ENCODE data around the gene USP7.

GRCh38 chr16:8948069-8948593, 15.6 kb downstream of the USP7 start:
- TF ChIP-seq MXI1 (IDR thresholded peaks at IDR 0.05; ENCODE audit: low read depth, low read length) (no peak), EP300 (IDR thresholded peaks at IDR 0.05; ENCODE audit: borderline replicate concordance in 1 of 2, low read depth in 1 of 2, low read length in 1 of 2) (no peak), RCOR1 (IDR thresholded peaks at IDR 0.05; ENCODE audit: low read length) (no peak), FOXM1 (IDR thresholded peaks at IDR 0.05; ENCODE audit: low read depth) (no peak), CTCF (IDR thresholded peaks at IDR 0.05) (no peak)
